BE2C (cell line): Measurements from ENCODE around the gene CHCHD3.

Experiments
- DNase-seq: peaks from one replicate; pipeline ENCODE4 v3.0.0-alpha.2; 2020
- H3K27me3 ChIP-seq: fragments of 250-450 bp; sonication (Bioruptor Pico); 2 replicates; pipeline ENCODE4 v1.5.1; 2020; ENCODE audit warnings: mild to moderate bottlenecking
- H3K36me3 ChIP-seq: fragments of 250-450 bp; sonication (Bioruptor Pico); 2 replicates; pipeline ENCODE4 v1.5.1; 2020; ENCODE audit warnings: mild to moderate bottlenecking
- H3K4me1 ChIP-seq: fragments of 250-450 bp; sonication (Bioruptor Pico); 2 replicates; pipeline ENCODE4 v1.5.1; 2020
- H3K4me3 ChIP-seq: 2 replicates; pipeline ENCODE4 v1.5.1; 2011; ENCODE audit warnings: low read depth, low read length
- H3K9me3 ChIP-seq: fragments of 250-450 bp; sonication (Bioruptor Pico); 2 replicates; pipeline ENCODE4 v1.5.1; 2020
- CTCF ChIP-seq: IDR thresholded peaks from 2 replicates; pipeline ENCODE4 v1.5.1; 2012; ENCODE audit warnings: mild to moderate bottlenecking, low read depth, low read length

CHCHD3 gene

GRCh38 chr7:132858760-132859159, 223.1 kb downstream of the CHCHD3 start:
- DNase-seq = no peak
- Histone ChIP-seq H3K4me1 (peaks cover 2% of the 10 kb centered on the region; the same call in 1 of the 2 replicates), H3K4me3 (no peak overlapping the region), H3K9me3 (no peaks in the 10 kb centered on the region), H3K27me3 (no peaks in the 10 kb centered on the region), H3K36me3 (peaks cover 14% of the 10 kb centered on the region)
- TF ChIP-seq CTCF = no peak

- DNase-seq = no peak
- no peak for TF ChIP-seq CTCF
- Histone ChIP-seq H3K36me3 (peaks cover 12% of the 10 kb centered on the region), H3K9me3 (no peaks in the 10 kb centered on the region), H3K27me3 (no peaks in the 10 kb centered on the region), H3K4me3 (no peak overlapping the region), H3K4me1 (peaks cover 2% of the 10 kb centered on the region; the same call in 1 of the 2 replicates)
Measured at GRCh38 chr7:132858251-132858650, 223.6 kb downstream of the CHCHD3 start.

- Histone ChIP-seq H3K36me3 (peaks cover 7% of the 10 kb centered on the region), H3K4me1 (peaks cover 2% of the 10 kb centered on the region; the same call in 1 of the 2 replicates), H3K9me3 (no peaks in the 10 kb centered on the region), H3K4me3 (no peak overlapping the region), H3K27me3 (no peaks in the 10 kb centered on the region)
- no peak for TF ChIP-seq CTCF
- DNase-seq = no peak
Measured at GRCh38 chr7:132857703-132858102, 224.2 kb downstream of the CHCHD3 start.

- Histone ChIP-seq H3K4me1 (peaks cover 2% of the 10 kb centered on the region; the same call in 1 of the 2 replicates), H3K9me3 (no peaks in the 10 kb centered on the region), H3K36me3 (peaks cover 9% of the 10 kb centered on the region), H3K27me3 (no peaks in the 10 kb centered on the region), H3K4me3 (no peak overlapping the region)
- DNase-seq = no peak
- no peak for TF ChIP-seq CTCF
Measured at GRCh38 chr7:132857031-132857430, 224.9 kb downstream of the CHCHD3 start.

GRCh38 chr7:132856416-132856815, 225.5 kb downstream of the CHCHD3 start:
- no peaks in the 10 kb centered on the region for H3K27me3 ChIP-seq
- no peak for TF ChIP-seq CTCF
- H3K4me3 ChIP-seq = no peak overlapping the region
- peaks cover 14% of the 10 kb centered on the region for H3K36me3 ChIP-seq
- peaks cover 2% of the 10 kb centered on the region for H3K4me1 ChIP-seq
- no peak for DNase-seq
- no peaks in the 10 kb centered on the region for H3K9me3 ChIP-seq

- no peaks in the 10 kb centered on the region for H3K27me3 ChIP-seq
- no peak for TF ChIP-seq CTCF
- H3K36me3 ChIP-seq = peaks cover 19% of the 10 kb centered on the region
- no peak overlapping the region for H3K4me3 ChIP-seq
- no peak for DNase-seq
- H3K9me3 ChIP-seq = no peaks in the 10 kb centered on the region
- peaks cover 2% of the 10 kb centered on the region for H3K4me1 ChIP-seq
Measured at GRCh38 chr7:132855901-132856300, 226.0 kb downstream of the CHCHD3 start.
